Stimulated activated CD4-positive, alpha-beta T cell treated with anti-CD3 and anti-CD28 coated beads, Interleukin-4, amount 100 ng/mL, for 4 hours (primary cell): ENCODE measurements around the gene HDGFL3.
"Not testable (repeated sequence)": the region's sequence is repeated elsewhere in the genome, so short reads cannot be mapped to it uniquely, and the experiment has no call there.

Experiments
- DNase-seq, 2 experiments: peaks; one replicate each; pipeline ENCODE4 v3.0.0-alpha.2; 2020

Gene HDGFL3

DNA sequence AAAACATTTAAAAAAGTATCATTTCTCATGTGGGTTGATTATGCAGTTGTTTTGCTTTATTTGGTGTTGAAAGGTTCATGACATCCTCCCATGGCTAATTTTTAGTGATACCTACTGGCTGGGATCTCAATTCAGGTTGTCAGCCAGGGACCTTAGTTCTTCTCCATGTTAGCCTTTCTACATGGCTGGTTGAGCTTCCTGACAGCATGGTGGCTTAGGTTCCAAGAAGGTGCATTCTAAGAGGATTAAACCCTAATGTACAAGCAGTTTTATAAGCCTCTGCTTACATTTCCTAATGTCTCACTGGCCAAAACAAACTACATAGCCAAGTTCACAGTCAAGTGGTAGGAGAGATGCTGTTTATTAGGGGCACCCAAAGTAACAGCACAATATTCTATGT is 109.5 kb downstream of the HDGFL3 start:
- DNase-seq: no peak

DNA sequence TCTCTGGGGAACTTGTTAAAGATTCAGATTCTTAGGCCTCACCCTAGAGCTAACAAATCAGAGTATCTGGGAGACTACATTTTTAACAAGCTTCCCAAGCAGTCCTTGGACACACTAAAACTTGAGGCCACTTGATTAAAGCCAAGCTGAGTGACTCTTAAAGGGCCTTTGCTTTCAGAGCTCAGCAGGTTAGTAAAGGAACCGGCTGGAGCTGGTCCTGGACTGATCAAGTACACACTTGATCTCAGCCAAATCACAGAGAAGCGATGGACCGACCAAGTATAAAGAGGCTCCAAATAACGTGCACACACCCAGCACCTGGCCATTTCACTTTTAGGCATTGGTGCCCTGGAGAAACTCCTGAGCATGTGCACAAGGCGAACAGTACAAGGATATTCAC is 113.0 kb downstream of the HDGFL3 start:
- no peak for DNase-seq

DNA sequence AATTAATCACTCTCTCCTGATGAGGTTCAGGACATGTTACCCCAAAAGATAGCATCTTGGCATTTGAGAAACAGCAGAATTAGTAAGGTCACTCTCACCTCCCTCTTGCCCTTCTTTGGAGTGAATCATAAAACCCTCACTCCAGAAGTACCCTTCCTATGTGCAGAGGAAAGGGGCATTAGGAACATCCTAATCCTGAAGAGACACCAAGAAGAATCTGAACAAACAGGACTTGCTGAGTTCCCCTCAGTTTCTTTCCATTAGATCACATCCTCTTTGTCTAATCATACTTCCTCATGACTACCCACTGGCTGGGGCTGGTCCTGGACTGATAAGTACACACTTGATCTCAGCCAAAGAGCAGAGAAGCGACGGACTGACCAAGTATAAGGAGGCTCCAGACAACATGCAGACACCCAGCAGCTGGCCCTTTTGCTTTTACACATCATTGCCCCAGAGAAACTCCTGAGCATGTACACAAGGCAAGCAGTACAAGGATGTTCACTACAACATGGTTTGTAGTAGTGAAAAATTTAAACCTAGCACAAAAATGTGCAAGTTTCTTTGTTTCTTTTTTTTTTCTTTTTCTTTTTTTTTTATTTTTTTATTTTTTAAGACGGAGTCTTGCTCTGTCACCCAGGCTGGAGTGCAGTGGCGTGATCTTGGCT is 115.2 kb downstream of the HDGFL3 start:
- no peak for DNase-seq

DNA sequence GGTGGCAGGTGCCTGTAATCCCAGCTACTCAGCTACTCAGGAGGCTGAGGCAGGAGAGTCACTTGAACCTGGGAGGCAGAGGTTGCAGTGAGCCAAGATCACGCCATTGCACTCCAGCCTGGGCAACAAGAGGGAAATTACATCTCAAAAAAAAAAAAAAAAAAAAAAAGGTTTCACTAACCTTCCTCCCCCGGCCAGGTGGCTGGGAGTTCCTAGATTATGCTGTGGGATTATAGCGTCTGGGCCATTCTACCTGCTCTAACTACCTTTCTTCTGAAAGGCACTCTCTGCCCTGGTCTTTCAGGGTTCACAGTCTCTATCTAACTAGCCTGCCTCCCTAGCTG is 115.7 kb downstream of the HDGFL3 start:
- not testable (repeated sequence) for DNase-seq

DNA sequence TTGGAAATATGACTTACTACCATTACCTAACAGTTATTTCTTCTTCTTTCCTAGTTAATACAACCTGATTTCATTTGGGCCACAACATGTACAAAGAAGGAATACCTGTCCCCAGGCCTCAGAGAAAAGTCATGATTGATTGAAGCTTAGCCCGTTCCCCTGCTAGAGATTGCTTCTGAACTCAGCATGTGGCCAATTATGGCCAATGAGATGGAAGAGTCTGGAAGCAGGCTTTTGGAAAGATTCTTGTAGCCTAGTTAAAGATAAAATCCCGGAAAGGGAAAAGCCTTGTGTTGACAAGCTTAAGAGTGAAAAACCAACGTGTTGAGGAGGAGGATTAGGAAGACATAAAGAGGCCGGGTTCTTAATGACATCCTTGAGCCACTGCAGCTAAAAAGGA is 117.2 kb downstream of the HDGFL3 start:
- DNase-seq: no peak

DNA sequence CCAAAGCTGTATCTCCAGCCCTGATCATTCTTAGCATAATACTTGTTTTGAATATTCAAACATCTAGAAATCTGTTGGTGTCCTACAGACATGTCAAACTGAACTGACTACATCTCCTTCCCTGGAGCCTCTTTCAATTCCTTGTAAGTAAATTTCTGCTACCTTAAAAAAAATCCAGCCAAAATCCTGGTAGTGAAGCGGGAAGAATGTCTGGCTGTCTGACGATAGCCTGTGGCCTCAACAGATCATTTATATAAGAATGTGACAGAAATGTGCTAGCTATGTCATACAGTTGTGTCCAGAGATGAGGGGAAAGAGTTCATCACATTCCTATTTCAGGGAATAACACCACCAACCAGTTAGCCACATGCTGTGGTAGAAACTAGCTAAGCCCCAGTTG is 118.7 kb downstream of the HDGFL3 start:
- no peak for DNase-seq

DNA sequence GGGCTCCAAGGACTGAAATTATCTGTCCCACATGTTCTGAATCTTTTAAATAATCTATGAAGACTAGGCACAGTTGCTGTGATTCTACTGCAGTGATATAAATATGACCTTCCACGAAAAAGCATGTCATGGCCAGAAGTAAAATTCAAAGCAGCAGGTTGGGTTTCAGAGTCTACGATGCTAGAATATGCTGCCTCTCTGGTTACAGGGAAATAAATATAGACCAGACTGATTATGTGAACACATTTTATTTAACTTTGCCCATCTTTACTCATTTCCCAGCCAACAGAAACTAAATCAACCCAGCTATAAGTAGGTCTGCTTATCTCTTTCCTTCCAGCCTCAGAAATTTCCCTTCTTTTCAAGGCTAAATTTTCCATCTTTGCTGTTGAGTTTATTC is 120.0 kb downstream of the HDGFL3 start:
- no peak for DNase-seq

DNA sequence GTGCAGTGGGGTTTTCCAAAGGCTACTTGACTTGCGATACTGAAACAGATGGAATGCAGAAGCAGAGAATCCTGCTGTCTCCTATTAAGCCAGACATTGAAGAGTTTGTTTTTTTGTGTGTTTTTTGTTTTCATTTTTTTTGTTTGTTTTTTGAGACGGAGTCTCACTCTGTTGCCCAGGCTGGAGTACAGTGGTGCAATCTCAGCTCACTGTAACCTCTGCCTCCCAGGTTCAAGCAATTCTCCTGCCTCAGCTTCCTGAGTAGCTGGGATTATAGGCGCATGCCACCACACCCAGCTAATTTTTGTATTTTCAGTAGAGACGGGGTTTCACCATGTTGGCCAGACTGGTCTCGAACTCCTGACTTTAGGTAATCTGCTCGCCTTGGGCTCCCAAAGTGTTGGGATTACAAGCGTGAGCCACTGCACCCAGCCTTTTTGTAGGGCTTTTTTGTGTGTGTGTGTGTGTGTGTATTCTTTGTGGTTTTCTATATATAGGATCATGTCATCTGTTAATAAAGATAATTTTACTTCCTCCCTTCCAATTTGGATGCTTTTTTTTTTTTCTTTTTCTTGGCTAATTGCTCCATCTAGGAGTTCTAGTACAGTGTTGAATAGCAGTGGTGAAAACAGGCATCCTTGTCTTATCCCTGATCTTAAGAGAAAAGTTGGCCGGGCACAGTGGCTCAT is 121.6 kb downstream of the HDGFL3 start:
- DNase-seq: not testable (repeated sequence)

DNA sequence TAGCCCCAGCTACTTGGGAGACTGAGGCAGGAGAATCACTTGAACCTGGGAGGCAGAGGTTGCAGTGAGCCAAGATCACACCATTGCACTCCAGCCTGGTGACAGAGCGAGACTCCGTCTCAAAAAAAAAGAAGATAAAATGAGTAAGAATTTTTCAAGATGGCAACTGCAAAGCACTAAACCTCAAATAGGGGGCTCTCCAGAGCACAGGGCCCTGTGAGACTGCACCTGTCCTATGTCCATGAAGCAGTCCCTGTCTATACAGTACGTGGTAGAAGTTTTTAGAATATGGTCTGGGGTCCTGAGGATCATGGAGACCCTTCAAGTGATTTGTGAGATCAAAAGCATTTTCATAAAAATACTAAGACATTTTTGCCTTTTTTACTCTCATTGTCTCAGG is 122.2 kb downstream of the HDGFL3 start:
- not testable (repeated sequence) for DNase-seq

DNA sequence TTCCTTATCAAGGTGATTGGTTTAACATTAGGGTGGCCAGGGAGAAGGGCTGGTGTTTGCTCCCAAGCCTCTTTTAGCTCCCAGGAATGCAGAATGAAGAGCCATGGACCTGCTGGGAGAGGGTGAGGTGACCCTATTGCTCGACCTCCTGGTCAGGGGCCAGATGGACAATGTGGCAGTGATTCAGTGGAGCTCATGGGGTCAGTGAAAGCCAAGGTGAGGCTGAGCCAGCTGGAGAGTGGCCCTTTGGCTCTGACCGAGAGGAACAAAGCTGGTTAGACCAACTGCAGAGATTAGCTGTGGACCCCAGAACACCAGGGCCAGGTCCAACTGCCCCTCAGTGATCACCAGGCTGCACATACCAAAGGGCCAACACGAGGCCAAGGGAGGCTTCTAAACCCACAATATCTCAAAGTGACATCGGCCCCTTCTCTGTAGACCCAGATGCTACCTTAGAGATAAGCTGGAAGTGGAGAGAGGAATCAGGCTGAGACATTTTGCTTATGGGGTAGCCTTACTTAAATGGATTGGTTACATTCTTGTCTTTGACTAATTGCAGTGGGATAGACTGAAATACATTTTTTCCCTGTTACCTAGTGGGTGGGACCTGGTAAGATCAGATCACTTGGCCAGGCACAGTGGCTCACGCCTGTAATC is 124.8 kb downstream of the HDGFL3 start:
- DNase-seq: no peak

DNA sequence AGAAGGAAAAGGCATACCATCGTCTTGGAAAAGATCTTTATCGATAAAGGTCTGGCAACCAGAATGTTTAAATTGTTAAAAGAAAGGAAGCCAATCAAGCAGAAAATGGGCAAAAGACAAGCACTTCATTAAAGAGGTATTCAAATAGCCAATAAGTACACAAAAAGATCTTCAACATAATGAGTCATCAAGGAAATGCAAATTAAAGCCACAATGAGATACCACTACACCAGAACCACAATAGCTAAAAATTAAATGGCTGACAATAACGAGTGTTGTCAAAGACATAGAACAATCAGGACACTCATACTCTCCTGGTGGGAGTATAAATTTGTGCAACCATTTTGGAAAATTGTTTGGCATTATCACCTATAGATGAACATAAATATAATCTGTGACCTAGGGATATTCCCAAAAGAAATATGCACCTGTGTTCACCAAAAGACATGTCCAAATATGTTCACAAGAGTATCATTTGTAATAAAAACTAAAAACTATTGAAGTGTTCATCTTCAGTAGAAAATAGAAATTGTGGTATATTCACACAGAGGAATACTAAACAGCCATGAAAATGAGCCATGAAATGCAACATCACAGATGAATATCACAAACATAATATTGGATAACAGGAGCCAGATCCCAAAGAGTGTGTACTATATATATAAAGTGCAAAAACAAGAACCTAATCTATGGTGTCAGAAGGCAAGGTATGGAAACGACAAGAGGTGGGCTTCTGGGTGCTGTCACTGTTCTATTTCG is 126.2 kb downstream of the HDGFL3 start:
- DNase-seq: no peak

DNA sequence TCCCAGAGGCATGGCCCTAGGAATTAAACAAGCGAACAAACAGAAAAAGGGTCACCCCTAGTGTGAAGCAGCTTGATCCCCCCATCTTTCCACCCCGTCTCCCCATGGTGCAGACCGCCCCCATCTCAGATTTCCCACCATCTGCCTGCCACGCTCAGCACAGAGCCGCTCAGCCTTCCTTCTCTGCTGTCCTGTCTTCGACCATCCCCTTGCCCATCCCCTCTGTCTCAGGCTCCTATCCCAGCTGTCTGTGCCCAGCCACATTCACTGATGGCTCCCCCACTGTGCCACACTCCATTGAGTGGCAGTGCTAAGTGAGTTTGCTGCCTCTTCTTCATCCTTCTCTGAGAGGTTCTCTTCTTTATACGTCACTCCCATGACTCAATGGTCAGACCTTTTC is 128.9 kb downstream of the HDGFL3 start:
- no peak for DNase-seq
